ENCODE data around the gene DDX31.
"Not testable (repeated sequence)": the region's sequence is repeated elsewhere in the genome, so short reads cannot be mapped to it uniquely, and the experiment has no call there.

Gene DDX31

GRCh38 chr9:132568787-132569186 lies 101.0 kb downstream of the DDX31 start:
- DNase-seq; H3K9me3 ChIP-seq (ENCODE audit: control extremely low read depth in 1 of 5, control insufficient read depth in 4 of 5, insufficient read depth in 2 of 5, low read depth in 1 of 5, low read length in 4 of 5); CTCF ChIA-PET; POLR2A ChIA-PET; H3K4me1 ChIP-seq (ENCODE audit: control extremely low read depth in 1 of 4, control insufficient read depth in 4 of 4, insufficient read depth in 4 of 4, low read length in 3 of 4); H3K27ac ChIP-seq (ENCODE audit: insufficient read depth in 1 of 2, low read depth in 1 of 2, low read length in 2 of 2, poor library complexity in 1 of 2, severe bottlenecking in 2 of 2); H3K4me3 ChIP-seq (ENCODE audit: control insufficient read depth in 1 of 7, extremely low read depth in 1 of 7, insufficient read depth in 4 of 7, low read depth in 2 of 7, low read length in 6 of 7); H3K36me3 ChIP-seq (ENCODE audit: control insufficient read depth in 4 of 4, insufficient read depth in 4 of 4, low read length in 3 of 4): not testable (repeated sequence)
- WGBS (ENCODE audit: insufficient coverage): no CpG with 5 or more reads among the region's 2 CpGs
- H3K27me3 ChIP-seq (replicated peaks in 2 of 5; ENCODE audit: control insufficient read depth in 4 of 5, insufficient read depth in 5 of 5, low read length in 4 of 5): peaks cover under 1 to 33% (median 10%) of the 10 kb centered on the region in 5 experiments

- H3K4me1 ChIP-seq (ENCODE audit: control extremely low read depth in 1 of 4, control insufficient read depth in 4 of 4, insufficient read depth in 4 of 4, low read length in 3 of 4): peaks cover 0 to 3% (median 0%) of the 10 kb centered on the region in 4 experiments
- H3K27me3 ChIP-seq (replicated peaks in 2 of 5; ENCODE audit: control insufficient read depth in 4 of 5, insufficient read depth in 5 of 5, low read length in 4 of 5): peaks cover 4 to 45% (median 24%) of the 10 kb centered on the region in 5 experiments
- H3K36me3 ChIP-seq (ENCODE audit: control insufficient read depth in 4 of 4, insufficient read depth in 4 of 4, low read length in 3 of 4): no peaks in the 10 kb centered on the region
- CTCF ChIA-PET: interaction anchor here (1.1 to 1.4 kb wide), 2 partner anchors 9 to 11 kb away, joined by 3 to 4 read pairs; no protein-coding TSS in a partner anchor
- 91% methylated on average over 5 of the region's 6 CpGs for WGBS (ENCODE audit: insufficient coverage)
- no peak overlapping the region for H3K27ac ChIP-seq (ENCODE audit: insufficient read depth in 1 of 2, low read depth in 1 of 2, low read length in 2 of 2, poor library complexity in 1 of 2, severe bottlenecking in 2 of 2)
- H3K9me3 ChIP-seq (ENCODE audit: control extremely low read depth in 1 of 5, control insufficient read depth in 4 of 5, insufficient read depth in 2 of 5, low read depth in 1 of 5, low read length in 4 of 5): peaks cover 0 to 2% (median 0%) of the 10 kb centered on the region in 5 experiments
- no peak for DNase-seq
- no peak overlapping the region for H3K4me3 ChIP-seq (ENCODE audit: control insufficient read depth in 1 of 7, extremely low read depth in 1 of 7, insufficient read depth in 4 of 7, low read depth in 2 of 7, low read length in 6 of 7)
- POLR2A ChIA-PET: no interaction called here
Measured at GRCh38 chr9:132564526-132564925, 105.3 kb downstream of the DDX31 start.

GRCh38 chr9:132562306-132562573 lies 107.5 kb downstream of the DDX31 start:
- ChIA-PET CTCF (no interaction called here), POLR2A (no interaction called here)
- Histone ChIP-seq H3K36me3 (ENCODE audit: control insufficient read depth in 4 of 4, insufficient read depth in 4 of 4, low read length in 3 of 4) (no peaks in the 10 kb centered on the region), H3K9me3 (ENCODE audit: control extremely low read depth in 1 of 5, control insufficient read depth in 4 of 5, insufficient read depth in 2 of 5, low read depth in 1 of 5, low read length in 4 of 5) (peaks cover 0 to 6% (median 0%) of the 10 kb centered on the region in 5 experiments), H3K27me3 (replicated peaks in 2 of 5; ENCODE audit: control insufficient read depth in 4 of 5, insufficient read depth in 5 of 5, low read length in 4 of 5) (peaks cover 4 to 54% (median 21%) of the 10 kb centered on the region in 5 experiments), H3K27ac (ENCODE audit: insufficient read depth in 1 of 2, low read depth in 1 of 2, low read length in 2 of 2, poor library complexity in 1 of 2, severe bottlenecking in 2 of 2) (no peak overlapping the region), H3K4me3 (ENCODE audit: control insufficient read depth in 1 of 7, extremely low read depth in 1 of 7, insufficient read depth in 4 of 7, low read depth in 2 of 7, low read length in 6 of 7) (no peak overlapping the region), H3K4me1 (ENCODE audit: control extremely low read depth in 1 of 4, control insufficient read depth in 4 of 4, insufficient read depth in 4 of 4, low read length in 3 of 4) (peaks cover 0 to 3% (median 0%) of the 10 kb centered on the region in 4 experiments)
- DNase-seq: no peak
- WGBS (ENCODE audit: insufficient coverage): no CpG with 5 or more reads among the region's 4 CpGs

GRCh38 chr9:132560616-132561202 lies 109.1 kb downstream of the DDX31 start:
- ChIA-PET CTCF (interaction anchor here (0.7 to 3.8 kb wide), 6 partner anchors 11 to 133 kb away, joined by 3 to 18 read pairs (median 4); no protein-coding TSS in a partner anchor), POLR2A (interaction anchor here (0.6 kb wide), 1 partner anchor 27 kb away, joined by 3 read pairs; no protein-coding TSS in a partner anchor)
- Histone ChIP-seq H3K4me1 (ENCODE audit: control extremely low read depth in 1 of 4, control insufficient read depth in 4 of 4, insufficient read depth in 4 of 4, low read length in 3 of 4) (peaks cover 0 to 3% (median 0%) of the 10 kb centered on the region in 4 experiments), H3K9me3 (ENCODE audit: control extremely low read depth in 1 of 5, control insufficient read depth in 4 of 5, insufficient read depth in 2 of 5, low read depth in 1 of 5, low read length in 4 of 5) (peaks cover 0 to 6% (median 0%) of the 10 kb centered on the region in 5 experiments), H3K4me3 (ENCODE audit: control insufficient read depth in 1 of 7, extremely low read depth in 1 of 7, insufficient read depth in 4 of 7, low read depth in 2 of 7, low read length in 6 of 7) (no peak overlapping the region), H3K27ac (ENCODE audit: insufficient read depth in 1 of 2, low read depth in 1 of 2, low read length in 2 of 2, poor library complexity in 1 of 2, severe bottlenecking in 2 of 2) (no peak overlapping the region), H3K36me3 (ENCODE audit: control insufficient read depth in 4 of 4, insufficient read depth in 4 of 4, low read length in 3 of 4) (no peaks in the 10 kb centered on the region), H3K27me3 (replicated peaks in 2 of 5; ENCODE audit: control insufficient read depth in 4 of 5, insufficient read depth in 5 of 5, low read length in 4 of 5) (peaks cover 5 to 69% (median 24%) of the 10 kb centered on the region in 5 experiments)
- 48% methylated on average over 14 of the region's 14 CpGs for WGBS (ENCODE audit: insufficient coverage)
- no peak for DNase-seq

- POLR2A ChIA-PET: no interaction called here
- Histone ChIP-seq H3K9me3 (ENCODE audit: control extremely low read depth in 1 of 5, control insufficient read depth in 4 of 5, insufficient read depth in 2 of 5, low read depth in 1 of 5, low read length in 4 of 5) (peaks cover 0 to 6% (median 0%) of the 10 kb centered on the region in 5 experiments), H3K27ac (ENCODE audit: insufficient read depth in 1 of 2, low read depth in 1 of 2, low read length in 2 of 2, poor library complexity in 1 of 2, severe bottlenecking in 2 of 2) (no peak overlapping the region), H3K4me1 (ENCODE audit: control extremely low read depth in 1 of 4, control insufficient read depth in 4 of 4, insufficient read depth in 4 of 4, low read length in 3 of 4) (peaks cover 0 to 3% (median 0%) of the 10 kb centered on the region in 4 experiments), H3K4me3 (ENCODE audit: control insufficient read depth in 1 of 7, extremely low read depth in 1 of 7, insufficient read depth in 4 of 7, low read depth in 2 of 7, low read length in 6 of 7) (no peak overlapping the region), H3K36me3 (ENCODE audit: control insufficient read depth in 4 of 4, insufficient read depth in 4 of 4, low read length in 3 of 4) (no peaks in the 10 kb centered on the region), H3K27me3 (replicated peaks in 2 of 5; ENCODE audit: control insufficient read depth in 4 of 5, insufficient read depth in 5 of 5, low read length in 4 of 5) (peaks cover 9 to 77% (median 26%) of the 10 kb centered on the region in 5 experiments)
- DNase-seq: no peak
- no CpG with 5 or more reads among the region's 2 CpGs for WGBS (ENCODE audit: insufficient coverage)
- CTCF ChIA-PET: interaction anchor here (0.6 to 3.8 kb wide), 5 partner anchors 9 to 52 kb away, joined by 3 to 18 read pairs (median 4); no protein-coding TSS in a partner anchor
Measured at GRCh38 chr9:132559711-132560110, 110.1 kb downstream of the DDX31 start.

GRCh38 chr9:132557159-132557558 lies 112.6 kb downstream of the DDX31 start:
- POLR2A ChIA-PET: no interaction called here
- CTCF ChIA-PET: no interaction called here
- Histone ChIP-seq H3K36me3 (ENCODE audit: control insufficient read depth in 4 of 4, insufficient read depth in 4 of 4, low read length in 3 of 4) (no peaks in the 10 kb centered on the region), H3K9me3 (ENCODE audit: control extremely low read depth in 1 of 5, control insufficient read depth in 4 of 5, insufficient read depth in 2 of 5, low read depth in 1 of 5, low read length in 4 of 5) (peaks cover 0 to 6% (median 0%) of the 10 kb centered on the region in 5 experiments), H3K4me1 (ENCODE audit: control extremely low read depth in 1 of 4, control insufficient read depth in 4 of 4, insufficient read depth in 4 of 4, low read length in 3 of 4) (peaks cover 0 to 1% (median 0%) of the 10 kb centered on the region in 4 experiments), H3K27ac (ENCODE audit: insufficient read depth in 1 of 2, low read depth in 1 of 2, low read length in 2 of 2, poor library complexity in 1 of 2, severe bottlenecking in 2 of 2) (no peak overlapping the region), H3K4me3 (ENCODE audit: control insufficient read depth in 1 of 7, extremely low read depth in 1 of 7, insufficient read depth in 4 of 7, low read depth in 2 of 7, low read length in 6 of 7) (no peak overlapping the region), H3K27me3 (replicated peaks in 2 of 5; ENCODE audit: control insufficient read depth in 4 of 5, insufficient read depth in 5 of 5, low read length in 4 of 5) (peaks cover 4 to 61% (median 24%) of the 10 kb centered on the region in 5 experiments)
- no peak for DNase-seq
- WGBS (ENCODE audit: insufficient coverage): 97% methylated on average over 15 of the region's 15 CpGs

- DNase-seq: no peak
- Histone ChIP-seq H3K4me1 (ENCODE audit: control extremely low read depth in 1 of 4, control insufficient read depth in 4 of 4, insufficient read depth in 4 of 4, low read length in 3 of 4) (no peaks in the 10 kb centered on the region), H3K27ac (ENCODE audit: insufficient read depth in 1 of 2, low read depth in 1 of 2, low read length in 2 of 2, poor library complexity in 1 of 2, severe bottlenecking in 2 of 2) (no peak overlapping the region), H3K36me3 (ENCODE audit: control insufficient read depth in 4 of 4, insufficient read depth in 4 of 4, low read length in 3 of 4) (no peaks in the 10 kb centered on the region), H3K9me3 (ENCODE audit: control extremely low read depth in 1 of 5, control insufficient read depth in 4 of 5, insufficient read depth in 2 of 5, low read depth in 1 of 5, low read length in 4 of 5) (peaks cover 0 to 6% (median 0%) of the 10 kb centered on the region in 5 experiments), H3K27me3 (replicated peaks in 2 of 5; ENCODE audit: control insufficient read depth in 4 of 5, insufficient read depth in 5 of 5, low read length in 4 of 5) (peaks cover 3 to 56% (median 19%) of the 10 kb centered on the region in 5 experiments), H3K4me3 (ENCODE audit: control insufficient read depth in 1 of 7, extremely low read depth in 1 of 7, insufficient read depth in 4 of 7, low read depth in 2 of 7, low read length in 6 of 7) (no peak overlapping the region)
- CTCF ChIA-PET: interaction anchor here (0.5 kb wide), 1 partner anchor 124 kb away, joined by 3 read pairs; no protein-coding TSS in a partner anchor
- 76% methylated on average over 21 of the region's 26 CpGs for WGBS (ENCODE audit: insufficient coverage)
- POLR2A ChIA-PET: no interaction called here
Measured at GRCh38 chr9:132556714-132557113, 113.1 kb downstream of the DDX31 start.
